Measurements from ENCODE around the gene PIN1.
A peak's percentile ranks its signal among the peaks of the same experiment; 100 is the strongest.
"Not testable (repeated sequence)": the region's sequence is repeated elsewhere in the genome, so short reads cannot be mapped to it uniquely, and the experiment has no call there.

Gene PIN1

DNA sequence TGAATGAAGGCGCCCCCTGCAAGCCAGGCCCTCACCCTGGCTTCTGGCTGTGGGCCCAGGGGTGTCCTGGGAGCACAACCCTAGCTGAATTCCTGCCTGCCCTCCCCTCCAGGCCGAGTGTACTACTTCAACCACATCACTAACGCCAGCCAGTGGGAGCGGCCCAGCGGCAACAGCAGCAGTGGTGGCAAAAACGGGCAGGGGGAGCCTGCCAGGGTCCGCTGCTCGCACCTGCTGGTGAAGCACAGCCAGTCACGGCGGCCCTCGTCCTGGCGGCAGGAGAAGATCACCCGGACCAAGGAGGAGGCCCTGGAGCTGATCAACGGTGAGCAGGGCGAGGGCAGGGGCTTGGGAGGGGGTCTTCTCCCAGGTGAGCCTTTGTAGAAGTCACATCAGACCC is 3.2 kb downstream of the PIN1 start:
- no peak overlapping the region for H4K12ac ChIP-seq (ENCODE audit: low read depth, low read length)

DNA sequence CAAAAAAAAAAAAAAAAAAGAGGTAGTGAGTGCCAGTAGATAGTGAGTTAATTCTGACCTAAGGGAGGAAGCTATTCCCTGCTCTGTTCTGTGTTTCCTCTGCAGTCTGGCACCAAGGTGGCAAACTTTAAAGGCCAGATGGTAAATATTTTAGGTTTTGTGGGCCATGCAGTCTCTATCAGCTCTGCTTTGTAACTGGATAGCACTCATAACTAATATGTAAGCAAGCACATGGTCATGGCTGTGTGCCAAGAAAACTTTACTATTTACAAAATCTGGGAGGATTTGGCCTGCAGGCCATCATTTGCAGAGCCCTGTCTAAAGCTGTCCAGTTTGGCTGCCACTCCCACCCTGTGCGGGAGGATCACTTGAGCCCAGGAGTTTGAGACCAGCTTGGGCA is 4.3 kb downstream of the PIN1 start:
- Histone ChIP-seq H3K9ac (ENCODE audit: low read length) (no peak overlapping the region), H3K4me2 (ENCODE audit: low read length) (no peak overlapping the region), H3K27me3 (ENCODE audit: insufficient read depth, low read length) (no peaks in the 10 kb centered on the region), H3K4ac (ENCODE audit: low read depth, low read length) (no peak overlapping the region), H3K79me2 (ENCODE audit: control insufficient read depth, insufficient read depth, low read length, poor library complexity) (peaks cover 5% of the 10 kb centered on the region), H3K14ac (ENCODE audit: low read length) (no peak overlapping the region), H3K4me3 (ENCODE audit: low read depth, low read length) (no peak overlapping the region), H3K9me3 (ENCODE audit: insufficient read depth, low read depth, low read length) (peaks cover 2% of the 10 kb centered on the region), H2BK120ac (ENCODE audit: insufficient read depth, low read length, poor library complexity) (no peak overlapping the region), H2AFZ (ENCODE audit: insufficient read depth, low read length, poor library complexity) (no peak overlapping the region), H2BK12ac (ENCODE audit: low read length) (no peak overlapping the region), H3K4me1 (ENCODE audit: control insufficient read depth in 1 of 2, insufficient read depth in 2 of 2, low read length in 2 of 2) (peaks cover 0 to 4% of the 10 kb centered on the region in 2 experiments), H4K12ac (ENCODE audit: low read depth, low read length) (no peak overlapping the region), H4K8ac (ENCODE audit: low read depth, low read length) (no peak overlapping the region), H3K79me1 (ENCODE audit: low read length) (no peaks in the 10 kb centered on the region), H3K23ac (ENCODE audit: low read length) (no peak overlapping the region), H2AK5ac (ENCODE audit: low read length) (no peak overlapping the region), H4K91ac (ENCODE audit: low read depth, low read length) (no peak overlapping the region), H3K36me3 (ENCODE audit: control insufficient read depth in 1 of 2, insufficient read depth in 2 of 2, low read length in 2 of 2) (peaks cover 49 to 59% of the 10 kb centered on the region in 2 experiments), H3K27ac (ENCODE audit: low read depth, low read length) (no peak overlapping the region), H2BK5ac (ENCODE audit: low read depth, low read length, poor library complexity) (no peak overlapping the region), H3K18ac (ENCODE audit: low read length) (no peak overlapping the region)
- no peak for DNase-seq
- no CpG with 5 or more reads among the region's 1 CpG for WGBS (ENCODE audit: extremely low coverage, insufficient coverage, insufficient read length)

More for the DNA sequence above, 3.2 kb downstream of the PIN1 start:
- no peak overlapping the region for H2BK5ac ChIP-seq (ENCODE audit: low read depth, low read length, poor library complexity)
- H3K27me3 ChIP-seq (ENCODE audit: insufficient read depth, low read length) = no peaks in the 10 kb centered on the region
- H3K18ac ChIP-seq (ENCODE audit: low read length) = no peak overlapping the region
- no peak overlapping the region for H3K27ac ChIP-seq (ENCODE audit: low read depth, low read length)
- H3K23ac ChIP-seq (ENCODE audit: low read length) = no peak overlapping the region
- H4K91ac ChIP-seq (ENCODE audit: low read depth, low read length) = no peak overlapping the region
- peaks cover 40 to 49% of the 10 kb centered on the region in 2 experiments for H3K36me3 ChIP-seq (ENCODE audit: control insufficient read depth in 1 of 2, insufficient read depth in 2 of 2, low read length in 2 of 2)
- H2BK12ac ChIP-seq (ENCODE audit: low read length) = no peak overlapping the region
- H3K4me1 ChIP-seq (ENCODE audit: control insufficient read depth in 1 of 2, insufficient read depth in 2 of 2, low read length in 2 of 2) = peaks cover 0 to 4% of the 10 kb centered on the region in 2 experiments
- peaks cover 5% of the 10 kb centered on the region for H3K79me2 ChIP-seq (ENCODE audit: control insufficient read depth, insufficient read depth, low read length, poor library complexity)
- H3K9ac ChIP-seq (ENCODE audit: low read length) = no peak overlapping the region
- WGBS (ENCODE audit: extremely low coverage, insufficient coverage, insufficient read length) = no CpG with 5 or more reads among the region's 15 CpGs
- H3K4ac ChIP-seq (ENCODE audit: low read depth, low read length) = no peak overlapping the region
- H2AFZ ChIP-seq (ENCODE audit: insufficient read depth, low read length, poor library complexity) = no peak overlapping the region
- H3K4me2 ChIP-seq (ENCODE audit: low read length) = no peak overlapping the region
- DNase-seq = no peak
- no peak overlapping the region for H4K8ac ChIP-seq (ENCODE audit: low read depth, low read length)
- no peak overlapping the region for H2BK120ac ChIP-seq (ENCODE audit: insufficient read depth, low read length, poor library complexity)
- H3K4me3 ChIP-seq (ENCODE audit: low read depth, low read length) = no peak overlapping the region
- H3K9me3 ChIP-seq (ENCODE audit: insufficient read depth, low read depth, low read length) = peaks cover 2% of the 10 kb centered on the region
- no peak overlapping the region for H3K14ac ChIP-seq (ENCODE audit: low read length)
- no peak overlapping the region for H2AK5ac ChIP-seq (ENCODE audit: low read length)
- H3K79me1 ChIP-seq (ENCODE audit: low read length) = no peaks in the 10 kb centered on the region

DNA sequence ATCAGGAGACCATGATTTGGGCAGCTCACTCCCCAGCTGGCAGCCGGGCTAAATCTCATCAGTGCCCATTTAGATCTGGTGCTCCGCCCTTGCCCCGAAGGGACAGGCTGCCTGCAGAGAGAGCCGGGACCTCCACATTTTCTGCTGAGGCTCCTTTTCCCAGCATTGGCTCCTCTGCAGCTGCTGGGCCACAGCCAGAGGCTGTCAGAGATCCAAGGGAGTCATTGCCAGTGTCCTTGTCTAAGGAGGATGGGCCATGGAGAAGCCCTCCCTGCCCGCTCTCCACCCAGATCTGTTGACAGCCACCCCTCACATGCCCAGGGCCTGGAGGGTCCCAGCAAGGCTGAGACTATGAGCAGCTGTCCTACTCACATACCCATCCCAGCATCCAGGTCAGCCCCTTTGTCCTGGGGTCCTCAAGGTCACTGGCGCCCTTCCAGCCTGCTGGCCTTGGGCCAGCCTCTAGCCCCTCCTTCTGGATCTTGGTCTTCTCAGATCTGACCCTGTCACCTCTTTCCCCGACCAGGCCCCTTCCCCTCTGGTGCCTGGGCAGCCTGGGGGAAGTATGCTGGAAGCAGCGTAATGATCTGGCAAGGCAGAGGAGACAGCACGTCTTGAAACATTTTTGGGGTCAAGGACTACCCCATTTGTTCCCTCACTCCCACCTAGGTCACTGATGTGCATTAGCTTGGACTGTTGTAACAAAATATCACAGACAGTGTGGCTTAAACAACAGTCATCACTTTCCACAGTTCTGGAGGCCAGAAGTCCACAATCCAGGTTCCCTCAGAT is 7.9 kb downstream of the PIN1 start:
- DNase-seq = no peak
- Histone ChIP-seq H4K8ac (ENCODE audit: low read depth, low read length) (no peak overlapping the region), H3K4me1 (ENCODE audit: control insufficient read depth in 1 of 2, insufficient read depth in 2 of 2, low read length in 2 of 2) (no peaks in the 10 kb centered on the region), H2BK5ac (ENCODE audit: low read depth, low read length, poor library complexity) (no peak overlapping the region), H2BK12ac (ENCODE audit: low read length) (no peak overlapping the region), H3K4ac (ENCODE audit: low read depth, low read length) (no peak overlapping the region), H3K9me3 (ENCODE audit: insufficient read depth, low read depth, low read length) (peaks cover 2% of the 10 kb centered on the region), H3K4me3 (ENCODE audit: low read depth, low read length) (no peak overlapping the region), H2BK120ac (ENCODE audit: insufficient read depth, low read length, poor library complexity) (no peak overlapping the region), H3K27me3 (ENCODE audit: insufficient read depth, low read length) (no peaks in the 10 kb centered on the region), H3K79me2 (ENCODE audit: control insufficient read depth, insufficient read depth, low read length, poor library complexity) (no peaks in the 10 kb centered on the region), H3K18ac (ENCODE audit: low read length) (no peak overlapping the region), H2AFZ (ENCODE audit: insufficient read depth, low read length, poor library complexity) (no peak overlapping the region), H4K91ac (ENCODE audit: low read depth, low read length) (no peak overlapping the region), H3K27ac (ENCODE audit: low read depth, low read length) (no peak overlapping the region), H3K14ac (ENCODE audit: low read length) (no peak overlapping the region), H4K12ac (ENCODE audit: low read depth, low read length) (no peak overlapping the region), H3K4me2 (ENCODE audit: low read length) (no peak overlapping the region), H3K79me1 (ENCODE audit: low read length) (no peaks in the 10 kb centered on the region), H3K23ac (ENCODE audit: low read length) (no peak overlapping the region), H3K9ac (ENCODE audit: low read length) (peak overlapping the region; percentile 12), H2AK5ac (ENCODE audit: low read length) (no peak overlapping the region), H3K36me3 (ENCODE audit: control insufficient read depth in 1 of 2, insufficient read depth in 2 of 2, low read length in 2 of 2) (peaks cover 59 to 80% of the 10 kb centered on the region in 2 experiments)
- WGBS (ENCODE audit: extremely low coverage, insufficient coverage, insufficient read length) = no CpG with 5 or more reads among the region's 9 CpGs

- H2BK120ac ChIP-seq (ENCODE audit: insufficient read depth, low read length, poor library complexity); H3K9ac ChIP-seq (ENCODE audit: low read length); H3K79me1 ChIP-seq (ENCODE audit: low read length); H3K23ac ChIP-seq (ENCODE audit: low read length); H3K27ac ChIP-seq (ENCODE audit: low read depth, low read length); H2BK12ac ChIP-seq (ENCODE audit: low read length); H3K79me2 ChIP-seq (ENCODE audit: control insufficient read depth, insufficient read depth, low read length, poor library complexity); H3K4me1 ChIP-seq (ENCODE audit: control insufficient read depth in 1 of 2, insufficient read depth in 2 of 2, low read length in 2 of 2); DNase-seq; H3K4ac ChIP-seq (ENCODE audit: low read depth, low read length); H2AFZ ChIP-seq (ENCODE audit: insufficient read depth, low read length, poor library complexity); H3K18ac ChIP-seq (ENCODE audit: low read length); H4K8ac ChIP-seq (ENCODE audit: low read depth, low read length); H2AK5ac ChIP-seq (ENCODE audit: low read length); H4K12ac ChIP-seq (ENCODE audit: low read depth, low read length); H3K4me2 ChIP-seq (ENCODE audit: low read length); H4K91ac ChIP-seq (ENCODE audit: low read depth, low read length); H3K4me3 ChIP-seq (ENCODE audit: low read depth, low read length); H3K27me3 ChIP-seq (ENCODE audit: insufficient read depth, low read length); H2BK5ac ChIP-seq (ENCODE audit: low read depth, low read length, poor library complexity); H3K14ac ChIP-seq (ENCODE audit: low read length); H3K9me3 ChIP-seq (ENCODE audit: insufficient read depth, low read depth, low read length): not testable (repeated sequence)
- WGBS (ENCODE audit: extremely low coverage, insufficient coverage, insufficient read length) = no CpG with 5 or more reads among the region's 12 CpGs
- H3K36me3 ChIP-seq (ENCODE audit: control insufficient read depth in 1 of 2, insufficient read depth in 2 of 2, low read length in 2 of 2) = peaks cover 60 to 79% of the 10 kb centered on the region in 2 experiments
Measured at GRCh38 chr19:9843626-9844273, 8.6 kb downstream of the PIN1 start.
